ENCODE measurements around the gene ZIC4.

ZIC4 gene

DNA sequence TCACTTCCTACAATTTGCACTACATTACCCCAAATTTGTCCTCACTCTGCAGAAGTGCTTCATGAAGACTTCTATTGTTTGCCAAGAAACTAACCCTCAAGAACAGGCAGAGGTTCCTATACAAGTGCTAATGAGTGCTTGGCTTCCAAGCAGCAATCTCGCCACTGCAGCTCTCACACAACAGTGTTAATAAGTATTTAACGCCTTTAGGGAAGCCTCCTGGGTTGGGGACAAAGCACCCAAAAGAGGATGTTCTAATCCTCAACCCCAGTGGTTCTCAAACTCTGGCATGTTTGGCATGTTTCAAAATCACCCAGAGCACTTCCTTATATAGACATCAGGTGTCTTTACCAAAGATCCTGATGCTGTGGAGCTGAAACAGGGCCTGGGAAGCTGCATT is 64.6 kb downstream of the ZIC4 start:
- DNase-seq, result no peak

GRCh38 chr3:147336543-147337278 is 69.6 kb downstream of the ZIC4 start:
- DNase-seq, result no peak

All from NCI-H1694 treated with DMSO at 0.1 percent for 48 hours (cell line).